OCI-LY7 (cell line): ENCODE results near the gene ATP1A2.

ENCODE experiments used
- CTCF ChIP-seq: fragments of 200-600 bp; sonication (generic); conservative IDR thresholded peaks from 2 replicates; pipeline ENCODE4 v1.5.1; 2014; ENCODE audit warnings: mild to moderate bottlenecking, antibody characterized with exemption, low read length, moderate library complexity, mixed read lengths
- EZH2phosphoT487 ChIP-seq: fragments of 200-600 bp; sonication (generic); IDR thresholded peaks from 2 replicates; pipeline ENCODE4 v1.6.1; 2018; ENCODE audit warnings: low read depth, borderline replicate concordance, mild to moderate bottlenecking, mixed run types, antibody characterized with exemption, low read length, moderate library complexity, mixed read lengths

GRCh38 chr1:160177667-160178066, 62.1 kb downstream of the ATP1A2 start:
- TF ChIP-seq CTCF = no peak
- no peak for TF ChIP-seq EZH2phosphoT487
